GM12864 (cell line): ENCODE results near the gene LSAMP.

Experiments
- DNase-seq: peaks from one replicate; pipeline ENCODE4 v3.0.0-alpha.2; 2011; ENCODE audit warnings: low read depth
- H3K4me3 ChIP-seq: 2 replicates; pipeline ENCODE4 v1.5.1; 2011; ENCODE audit warnings: mild to moderate bottlenecking, low read depth, low read length, control low read depth
- TF ChIP-seq, protein P1 (sequence below): IDR thresholded peaks from 2 replicates; pipeline ENCODE4 v1.5.1; 2011; ENCODE audit warnings: low read depth, mild to moderate bottlenecking, moderate library complexity, low read length, control low read depth, inconsistent platforms; ENCODE audit errors: missing control alignments

LSAMP gene

DNA sequence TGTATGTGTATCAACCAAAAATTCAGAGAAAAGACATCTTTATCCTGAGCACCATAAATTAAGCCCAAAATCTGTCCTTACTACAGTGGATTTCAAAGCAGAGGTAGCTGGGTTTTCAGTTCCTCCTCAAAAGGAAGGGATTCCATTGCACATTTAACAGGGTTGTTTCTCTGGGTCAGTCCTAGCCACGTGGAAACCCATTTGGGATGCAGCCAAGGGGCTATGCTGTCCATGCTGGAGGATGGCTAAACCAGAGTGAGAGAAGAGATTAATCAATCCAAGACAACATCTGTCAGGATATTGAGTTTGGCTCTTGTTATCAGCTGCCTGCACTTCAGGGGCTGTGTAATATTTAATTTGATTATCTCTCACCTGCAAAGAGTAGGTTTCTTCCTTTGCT is 28.1 kb downstream of the LSAMP start:
- TF ChIP-seq, protein P1, sequence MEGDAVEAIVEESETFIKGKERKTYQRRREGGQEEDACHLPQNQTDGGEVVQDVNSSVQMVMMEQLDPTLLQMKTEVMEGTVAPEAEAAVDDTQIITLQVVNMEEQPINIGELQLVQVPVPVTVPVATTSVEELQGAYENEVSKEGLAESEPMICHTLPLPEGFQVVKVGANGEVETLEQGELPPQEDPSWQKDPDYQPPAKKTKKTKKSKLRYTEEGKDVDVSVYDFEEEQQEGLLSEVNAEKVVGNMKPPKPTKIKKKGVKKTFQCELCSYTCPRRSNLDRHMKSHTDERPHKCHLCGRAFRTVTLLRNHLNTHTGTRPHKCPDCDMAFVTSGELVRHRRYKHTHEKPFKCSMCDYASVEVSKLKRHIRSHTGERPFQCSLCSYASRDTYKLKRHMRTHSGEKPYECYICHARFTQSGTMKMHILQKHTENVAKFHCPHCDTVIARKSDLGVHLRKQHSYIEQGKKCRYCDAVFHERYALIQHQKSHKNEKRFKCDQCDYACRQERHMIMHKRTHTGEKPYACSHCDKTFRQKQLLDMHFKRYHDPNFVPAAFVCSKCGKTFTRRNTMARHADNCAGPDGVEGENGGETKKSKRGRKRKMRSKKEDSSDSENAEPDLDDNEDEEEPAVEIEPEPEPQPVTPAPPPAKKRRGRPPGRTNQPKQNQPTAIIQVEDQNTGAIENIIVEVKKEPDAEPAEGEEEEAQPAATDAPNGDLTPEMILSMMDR: no peak
- no peak for DNase-seq
- H3K4me3 ChIP-seq: no peak overlapping the region

DNA sequence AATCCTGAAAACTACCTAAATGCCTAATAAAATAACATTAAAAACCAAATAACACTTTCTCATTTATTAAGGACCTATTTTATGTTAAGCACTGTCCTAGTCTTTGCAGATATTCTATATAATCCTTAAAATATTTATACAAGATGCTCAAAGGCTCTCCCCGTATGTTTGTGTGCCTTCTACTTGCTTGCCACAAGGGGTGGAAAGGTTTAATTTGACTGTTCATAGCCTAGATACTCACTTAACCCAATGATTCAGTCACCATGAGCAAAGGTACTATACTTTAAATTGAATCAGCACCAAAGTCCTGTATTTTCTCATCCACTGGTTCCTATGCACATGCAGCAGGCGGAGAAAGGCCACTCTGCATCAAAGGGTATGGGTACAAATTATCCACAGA is 32.0 kb downstream of the LSAMP start:
- no peak overlapping the region for H3K4me3 ChIP-seq
- TF ChIP-seq, protein P1: peak; percentile 4

DNA sequence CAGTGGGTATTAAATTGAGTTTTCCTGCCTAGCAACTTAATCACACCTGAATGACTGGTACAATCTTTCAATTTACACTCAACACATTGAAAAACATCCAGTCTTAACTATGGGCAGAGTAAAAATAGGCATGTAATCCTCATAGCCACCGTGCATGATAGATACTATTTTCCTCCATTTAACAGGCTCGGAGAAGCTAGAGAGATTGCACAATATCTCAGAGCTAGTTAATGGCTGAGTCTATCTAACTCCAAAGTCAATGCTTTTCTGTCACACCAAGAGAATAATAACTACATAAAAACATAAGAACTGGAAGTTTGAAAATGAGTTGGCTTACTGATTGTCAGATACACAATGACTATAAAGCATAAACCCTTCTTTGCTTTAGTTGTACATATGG is 36.8 kb downstream of the LSAMP start:
- DNase-seq: no peak
- TF ChIP-seq, protein P1: no peak
- no peak overlapping the region for H3K4me3 ChIP-seq

More for the DNA sequence above, 32.0 kb downstream of the LSAMP start:
- no peak for DNase-seq

DNA sequence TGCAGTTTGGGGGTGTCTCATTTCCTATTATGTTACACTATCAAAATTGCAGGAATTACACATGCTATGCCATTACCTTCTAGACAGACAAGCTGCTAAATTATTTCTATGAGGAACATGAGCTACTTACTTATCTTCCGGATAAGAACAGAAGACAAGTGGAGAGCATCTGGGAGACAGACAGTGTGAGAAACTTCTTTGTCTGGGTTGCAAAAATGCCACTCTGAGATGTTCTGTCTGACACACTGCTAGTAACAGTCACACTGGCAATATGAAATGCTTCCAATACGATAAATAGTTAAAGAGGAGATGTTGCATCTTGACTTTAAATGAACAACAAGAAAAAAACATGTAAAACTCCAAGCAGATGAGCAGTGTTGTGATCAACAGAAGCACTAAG is 40.1 kb downstream of the LSAMP start:
- DNase-seq: no peak
- TF ChIP-seq, protein P1: no peak
- no peak overlapping the region for H3K4me3 ChIP-seq

DNA sequence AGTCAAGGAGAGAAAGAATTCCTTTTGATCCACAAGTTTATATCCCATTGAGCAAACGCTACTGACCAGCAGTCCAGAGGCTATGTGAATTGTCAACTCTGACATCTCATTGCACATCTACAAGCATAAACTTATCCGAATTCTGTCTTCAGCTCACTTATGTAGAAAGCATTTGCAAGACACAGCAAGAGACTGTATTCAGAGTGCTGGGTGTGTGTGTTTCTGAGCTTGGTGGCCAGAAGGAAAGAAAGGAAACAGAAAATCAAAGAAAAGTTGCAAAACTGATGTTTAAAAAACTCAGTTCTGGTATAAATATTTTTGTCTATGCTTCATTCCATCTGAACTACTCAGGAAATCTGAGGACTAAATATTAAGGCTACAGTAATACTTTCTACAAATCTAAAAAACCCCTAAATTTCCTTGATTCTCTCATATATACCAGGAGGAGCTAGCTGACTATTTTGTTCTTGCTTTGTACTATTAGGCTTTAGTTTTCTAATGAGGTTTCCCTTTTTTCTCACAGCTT is 45.5 kb downstream of the LSAMP start:
- no peak for DNase-seq
- TF ChIP-seq, protein P1: no peak
- H3K4me3 ChIP-seq: no peak overlapping the region

DNA sequence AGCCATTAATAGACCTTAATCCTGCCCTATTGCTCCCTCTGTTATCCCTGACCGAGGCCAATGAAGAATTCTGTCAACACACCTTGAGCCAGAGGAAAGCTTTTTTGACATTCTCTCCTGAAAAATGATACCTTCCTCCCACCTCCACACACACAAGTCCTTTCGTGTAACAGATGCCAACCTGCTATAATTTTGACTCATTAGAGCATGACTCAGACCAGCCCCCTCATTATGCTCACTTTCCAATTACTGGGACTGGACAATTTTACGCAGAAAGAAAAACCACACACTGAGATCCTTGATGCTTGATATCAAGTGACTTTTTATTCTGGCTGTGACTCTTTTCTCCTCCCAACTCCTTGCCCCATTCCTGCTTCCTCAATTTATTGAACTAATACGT is 50.9 kb downstream of the LSAMP start:
- no peak for DNase-seq
- TF ChIP-seq, protein P1: no peak

DNA sequence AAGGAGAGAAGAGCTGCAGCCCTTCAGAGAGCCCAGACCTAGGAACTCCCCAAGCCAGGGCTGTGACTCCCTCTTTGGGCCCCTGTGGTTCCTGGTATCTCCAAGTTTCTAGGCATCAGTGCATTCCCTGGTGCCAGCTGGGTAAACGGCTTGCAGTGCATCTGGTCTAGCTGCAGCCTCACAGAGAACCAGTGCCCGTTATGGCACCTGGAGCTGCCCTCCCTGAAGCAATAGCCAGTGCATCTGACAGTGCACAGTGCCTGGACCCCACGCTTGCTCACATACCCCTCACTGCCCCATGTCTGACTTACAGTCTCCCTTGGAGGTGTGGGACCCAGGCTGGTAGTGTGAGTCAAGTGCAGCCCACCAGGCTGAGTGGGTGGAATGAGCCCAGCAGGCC is 52.1 kb downstream of the LSAMP start:
- TF ChIP-seq, protein P1: no peak
- no peak for DNase-seq
- H3K4me3 ChIP-seq: no peak overlapping the region

More for the DNA sequence above, 50.9 kb downstream of the LSAMP start:
- no peak overlapping the region for H3K4me3 ChIP-seq
